GM04503 (cell line): ENCODE data around the gene HTR3D.
"Not testable (repeated sequence)": the region's sequence is repeated elsewhere in the genome, so short reads cannot be mapped to it uniquely, and the experiment has no call there.

Source experiments
- DNase-seq: peaks from one replicate; pipeline ENCODE4 v3.0.0-alpha.2; 2012; ENCODE audit warnings: low read depth

HTR3D gene

GRCh38 chr3:184031187-184031792 is at the start of gene HTR3D:
Gene HTR3D, plus strand, starts transcription at chr3:184031742. Its CDS starts 0 bp downstream, at chr3:184031742.
- DNase-seq = no peak

- no peak for DNase-seq
These were observed 49.4 kb upstream of the HTR3D start for GRCh38 chr3:183981990-183982644.

GRCh38 chr3:183984127-183984740 is 47.3 kb upstream of the HTR3D start:
- DNase-seq = no peak

- DNase-seq = no peak
These were observed 46.5 kb upstream of the HTR3D start for GRCh38 chr3:183984749-183985729.

GRCh38 chr3:183987000-183987600 is 44.4 kb upstream of the HTR3D start:
- DNase-seq = no peak

- DNase-seq = peak; percentile 23
These were observed 43.2 kb upstream of the HTR3D start for GRCh38 chr3:183988216-183988790.

- DNase-seq = no peak
These were observed 40.1 kb upstream of the HTR3D start for GRCh38 chr3:183991403-183991802.

- no peak for DNase-seq
These were observed 29.8 kb upstream of the HTR3D start for GRCh38 chr3:184001761-184002160.

- DNase-seq = no peak
These were observed 29.1 kb upstream of the HTR3D start for GRCh38 chr3:184002469-184002868.

GRCh38 chr3:184003187-184003967 is 28.2 kb upstream of the HTR3D start:
- DNase-seq = peak; percentile 67

GRCh38 chr3:184004476-184004875 is 27.1 kb upstream of the HTR3D start:
- no peak for DNase-seq

- DNase-seq = no peak
These were observed 25.5 kb upstream of the HTR3D start for GRCh38 chr3:184005941-184006507.

GRCh38 chr3:184007143-184007813 is 24.3 kb upstream of the HTR3D start:
- not testable (repeated sequence) for DNase-seq

- no peak for DNase-seq
These were observed 23.4 kb upstream of the HTR3D start for GRCh38 chr3:184008161-184008560.

GRCh38 chr3:184011230-184011876 is 20.2 kb upstream of the HTR3D start:
- DNase-seq = no peak

GRCh38 chr3:184011937-184012889 is 19.3 kb upstream of the HTR3D start:
- no peak for DNase-seq

- DNase-seq = no peak
These were observed 16.0 kb upstream of the HTR3D start for GRCh38 chr3:184015381-184016019.

GRCh38 chr3:184016169-184016570 is 15.4 kb upstream of the HTR3D start:
- no peak for DNase-seq
